COLO829 (cell line): ENCODE results near the gene THBS2.

Experiments used
- DNase-seq: peaks from one replicate; pipeline ENCODE4 v3.0.0; 2012; ENCODE audit warnings: low spot score

The THBS2 gene

DNA sequence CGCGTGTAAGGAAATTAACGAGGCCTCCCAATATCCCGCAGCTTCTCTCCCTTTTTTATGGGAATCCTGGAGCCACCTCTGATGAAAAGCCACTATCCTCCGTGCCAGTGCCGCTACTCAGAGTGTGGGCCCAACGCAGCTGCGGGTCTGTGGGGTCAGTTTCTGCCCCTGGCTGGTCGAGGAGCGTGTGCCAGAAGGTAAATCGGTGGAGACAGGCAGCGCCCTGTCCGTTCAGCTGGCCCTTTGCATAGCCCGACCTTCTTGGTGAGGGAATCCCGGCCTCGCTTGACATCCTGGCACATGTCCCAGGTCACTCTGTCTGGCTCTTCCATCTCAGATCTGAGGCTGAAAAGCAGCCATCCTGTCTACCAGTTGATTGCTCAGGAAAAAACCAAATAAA is 4.6 kb downstream of the THBS2 start:
- DNase-seq, result no peak

DNA sequence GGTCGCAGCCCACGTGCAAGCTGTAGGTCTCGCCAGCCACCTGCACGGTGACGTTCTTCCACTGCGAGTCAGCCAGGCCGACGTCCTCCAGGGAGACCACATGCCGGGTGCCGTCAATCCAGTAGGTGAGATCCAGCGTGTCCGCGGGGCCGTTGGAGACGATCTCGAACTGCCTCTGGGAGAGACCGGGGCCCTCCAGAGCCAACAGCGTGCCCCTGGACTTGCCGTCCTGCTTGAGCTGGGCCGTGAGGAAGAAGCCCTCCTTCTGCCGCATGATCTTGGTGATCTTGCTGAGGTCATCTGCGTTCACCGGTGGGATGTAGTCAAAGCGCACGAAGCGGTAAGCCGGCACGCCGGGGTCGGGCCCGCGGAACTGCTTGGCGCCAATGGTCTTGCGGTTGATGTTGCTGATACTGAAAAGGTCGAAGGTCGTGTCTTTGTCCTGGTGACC is 5.1 kb downstream of the THBS2 start:
- no peak for DNase-seq

DNA sequence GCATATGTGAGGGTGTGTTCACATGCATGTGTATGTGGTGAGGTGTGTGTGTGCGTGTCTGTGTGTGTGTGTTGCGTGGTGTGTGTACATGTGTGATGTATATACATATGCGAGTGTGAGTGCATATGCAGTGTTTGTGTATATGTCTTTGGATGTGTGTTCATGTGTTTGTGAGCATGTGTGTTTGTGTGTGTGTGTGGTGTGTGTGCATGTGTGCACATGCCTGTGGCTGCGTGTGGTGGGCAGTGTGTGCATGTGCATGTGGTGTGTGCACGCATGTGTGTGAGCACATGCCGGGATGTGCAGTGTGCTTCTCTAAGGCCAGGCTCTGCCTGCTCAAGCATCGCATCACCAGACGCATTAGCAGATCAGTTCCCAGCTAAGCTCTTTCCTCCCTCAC is 5.7 kb downstream of the THBS2 start:
- no peak for DNase-seq

DNA sequence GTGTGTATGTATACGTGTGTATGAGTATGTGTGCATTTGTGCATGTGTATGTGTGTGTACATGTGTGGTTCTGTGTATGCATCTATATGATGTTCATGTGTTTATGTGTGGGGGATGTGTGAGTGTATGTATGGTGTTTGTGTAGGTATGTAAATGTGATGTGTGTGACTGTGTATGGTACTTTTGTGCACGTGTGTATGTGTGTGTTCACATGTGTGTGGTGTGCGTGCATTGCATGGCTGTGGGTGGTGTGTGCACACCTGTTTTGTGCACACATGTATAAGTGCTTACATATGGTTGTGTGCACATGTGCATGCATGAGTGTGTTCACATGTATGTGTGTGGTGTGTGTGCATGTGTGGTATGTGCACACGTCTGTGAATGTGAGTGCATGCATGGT is 6.2 kb downstream of the THBS2 start:
- DNase-seq, result no peak

DNA sequence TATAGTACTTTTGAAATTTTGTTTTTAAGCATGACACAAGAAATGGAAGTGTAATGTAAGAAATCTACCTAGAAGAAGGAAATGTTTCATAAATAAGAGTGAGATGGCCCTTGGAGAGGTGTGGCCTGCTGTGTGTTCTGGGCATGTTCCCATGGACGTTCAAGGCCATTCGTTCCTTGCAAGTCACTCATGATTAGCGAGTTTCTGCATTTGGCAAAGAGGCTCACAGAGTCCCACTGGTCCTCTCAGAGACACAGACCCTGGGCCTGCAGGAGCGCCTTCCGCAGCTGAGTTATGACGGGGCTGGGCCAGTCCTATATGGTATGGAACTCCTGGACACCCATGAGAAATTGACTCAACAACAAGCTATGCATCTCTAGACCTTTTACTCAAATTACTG is 7.2 kb downstream of the THBS2 start:
- no peak for DNase-seq

DNA sequence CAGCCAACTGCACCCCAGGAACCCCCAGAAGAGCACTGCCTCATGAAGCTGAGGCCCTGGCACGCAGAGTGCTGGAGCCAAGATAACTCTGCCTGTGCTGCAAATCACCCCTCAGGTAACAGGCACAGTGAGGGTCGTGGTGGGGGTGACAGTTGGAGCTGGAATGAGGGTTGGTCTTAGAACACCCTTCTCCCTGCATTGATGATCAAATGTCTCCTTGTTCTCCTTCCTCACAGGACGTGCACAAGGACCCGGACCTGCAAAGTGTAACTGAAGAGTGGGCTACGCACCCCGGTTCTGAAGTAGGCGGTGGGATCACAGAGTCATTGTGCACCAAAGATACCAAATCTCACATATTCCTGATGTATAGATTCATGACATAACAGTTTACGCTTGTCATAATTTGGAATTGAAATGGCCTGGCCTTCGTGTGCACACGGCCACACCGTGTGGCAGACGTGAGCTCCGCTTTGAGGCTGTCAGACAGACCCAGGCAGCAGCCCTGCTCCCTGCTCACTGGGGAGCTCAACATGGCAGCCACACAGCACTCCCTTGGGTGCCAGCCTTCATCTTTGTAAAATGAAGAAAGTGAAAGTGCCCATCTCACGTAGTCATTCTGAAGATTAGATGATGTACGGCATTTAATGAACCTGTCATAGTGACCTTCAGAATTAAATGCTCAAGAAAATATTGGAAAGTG is 8.8 kb downstream of the THBS2 start:
- DNase-seq, result no peak

DNA sequence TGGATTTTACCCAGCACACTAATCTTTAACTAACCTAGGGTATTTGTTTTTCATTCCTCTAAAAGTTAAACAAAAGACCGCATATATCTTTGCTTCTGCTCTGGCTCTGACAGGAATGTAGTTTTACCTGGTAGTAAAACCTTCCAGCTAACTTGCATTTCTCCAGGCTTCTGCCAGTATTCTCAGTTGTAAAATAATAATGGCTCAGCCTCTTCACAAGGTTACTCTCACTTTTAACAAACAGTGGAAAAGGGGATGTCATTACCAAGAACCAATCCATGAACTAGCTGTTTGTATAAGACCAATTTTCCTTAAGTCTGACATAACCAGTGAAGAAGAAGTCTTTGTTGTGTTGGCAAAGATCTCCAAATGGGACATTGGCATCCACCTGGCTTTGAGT is 10.0 kb downstream of the THBS2 start:
- no peak for DNase-seq

DNA sequence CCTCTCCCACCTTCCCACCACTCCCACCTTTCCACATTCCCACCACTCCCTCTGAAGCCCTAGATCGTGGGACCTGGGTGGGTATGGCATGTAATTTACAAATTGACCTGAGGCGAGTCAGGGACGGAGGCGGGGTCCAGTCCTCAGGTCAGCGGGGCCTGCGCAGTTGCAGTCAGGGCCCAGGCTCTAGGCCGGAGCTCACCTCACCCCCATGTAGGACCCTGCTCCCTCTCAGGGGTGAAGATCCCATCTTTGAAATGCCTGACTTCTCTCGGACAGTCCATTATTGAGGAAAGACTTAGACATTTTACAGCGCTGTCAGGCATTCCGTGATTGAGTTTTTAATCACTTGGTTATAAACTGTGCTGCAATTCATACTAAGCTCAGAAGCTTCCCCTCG is 10.5 kb downstream of the THBS2 start:
- no peak for DNase-seq

DNA sequence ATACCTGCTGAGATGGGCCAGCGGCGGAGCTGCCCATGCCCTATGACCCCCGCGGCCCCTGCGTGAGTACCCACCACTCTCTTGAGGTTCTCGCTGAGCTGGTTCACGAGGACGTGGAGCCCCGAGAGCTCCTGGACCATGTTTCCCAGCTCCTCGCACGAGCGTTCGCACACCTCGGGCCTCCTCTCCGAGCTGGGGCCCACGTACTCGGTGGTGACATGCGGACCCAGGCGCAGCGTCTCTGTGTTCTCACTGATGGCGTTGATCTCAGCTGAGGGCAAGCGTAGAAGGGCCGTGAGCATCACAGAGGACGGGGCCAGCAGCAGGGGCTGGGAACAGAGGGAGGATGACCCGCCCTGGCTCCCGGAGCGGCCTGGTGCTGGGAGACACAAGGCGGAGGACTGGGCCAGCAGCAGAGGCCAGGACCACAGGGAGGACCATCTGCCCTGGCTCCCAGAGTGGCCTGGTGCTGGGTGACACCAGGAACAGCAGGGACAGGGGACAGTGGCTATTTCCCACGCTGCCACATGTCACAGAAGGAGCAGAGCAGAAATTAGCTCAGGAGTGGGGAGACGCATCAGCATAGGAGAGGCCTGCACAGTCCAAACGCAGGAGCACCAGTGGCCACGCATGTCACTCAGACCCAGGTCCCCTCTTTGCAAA is 11.8 kb downstream of the THBS2 start:
- DNase-seq, result no peak

DNA sequence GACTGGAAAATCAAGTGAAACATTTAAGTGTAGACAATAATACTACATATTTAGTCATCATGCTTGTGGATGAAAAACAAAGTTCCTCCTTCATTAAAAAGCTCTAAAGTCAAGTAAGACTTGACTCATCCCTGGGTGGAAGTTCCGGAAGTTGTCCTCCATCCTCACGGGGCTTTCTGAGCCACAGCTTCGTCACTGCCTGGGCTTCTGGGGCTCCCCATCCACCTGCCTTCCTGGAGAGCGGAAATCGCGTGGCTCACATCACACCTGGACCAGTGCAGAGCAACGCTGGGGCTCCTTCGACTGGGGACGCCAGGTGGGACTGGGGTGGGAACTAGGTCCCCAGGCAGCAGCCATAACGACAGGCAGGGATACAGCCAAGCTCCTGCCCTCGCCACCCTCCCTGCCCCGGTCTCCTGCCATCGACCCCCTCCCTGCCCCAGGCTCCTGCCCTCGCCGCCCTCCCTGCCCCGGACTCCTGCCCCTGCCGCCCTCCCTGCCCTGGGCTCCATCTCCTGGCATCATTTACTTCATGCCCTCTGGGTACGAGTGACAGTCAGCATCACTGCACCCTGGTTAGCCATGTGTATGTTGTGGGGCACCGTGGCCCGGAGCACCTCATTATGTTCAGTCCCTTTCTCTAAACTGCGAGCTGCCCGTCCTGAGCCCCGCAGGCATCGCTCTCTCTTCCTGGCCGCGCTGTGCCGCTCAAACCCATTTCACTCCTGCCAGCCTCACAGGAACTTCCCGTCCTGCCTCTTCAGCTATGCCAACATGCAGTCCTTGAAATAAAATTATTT is 12.9 kb downstream of the THBS2 start:
- DNase-seq, result no peak

DNA sequence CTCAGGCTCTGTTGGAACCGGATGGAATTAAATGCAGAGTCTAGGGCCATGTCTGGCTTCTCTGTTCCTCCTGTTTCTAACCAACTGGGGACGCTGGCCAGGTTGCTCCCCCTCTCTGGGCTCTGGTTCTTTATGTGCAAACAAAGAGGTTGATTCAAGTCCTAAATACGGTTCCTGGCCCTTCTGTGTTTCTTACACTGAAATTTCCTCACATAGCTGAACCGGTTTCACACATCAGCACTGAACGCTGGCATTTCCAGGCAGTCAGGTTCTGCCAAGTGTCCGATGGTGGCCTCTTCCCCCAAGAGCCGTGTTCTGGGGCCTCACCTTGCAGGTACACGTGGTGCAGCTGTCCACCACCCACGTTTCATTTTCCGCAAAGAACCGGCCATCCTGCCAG is 13.5 kb downstream of the THBS2 start:
- no peak for DNase-seq

DNA sequence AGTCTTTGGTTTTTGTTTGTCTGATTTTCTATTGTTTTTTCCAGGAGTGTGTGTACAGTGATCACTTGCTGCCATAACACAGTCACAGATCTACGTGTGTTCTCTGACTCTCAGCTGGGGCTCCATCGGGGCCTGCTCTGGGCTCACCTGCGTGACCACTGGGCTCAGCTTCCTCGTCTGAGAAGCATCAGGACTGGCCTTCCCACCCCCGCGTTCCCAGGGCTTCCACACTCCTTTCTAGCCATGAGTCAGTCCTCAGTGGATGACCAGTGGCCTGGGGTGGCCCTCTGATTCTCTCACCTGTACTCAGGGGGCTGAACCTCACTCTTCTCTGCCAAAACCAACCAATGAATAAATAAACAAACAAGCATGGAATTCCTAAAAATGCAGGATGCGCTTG is 14.5 kb downstream of the THBS2 start:
- DNase-seq, result no peak

DNA sequence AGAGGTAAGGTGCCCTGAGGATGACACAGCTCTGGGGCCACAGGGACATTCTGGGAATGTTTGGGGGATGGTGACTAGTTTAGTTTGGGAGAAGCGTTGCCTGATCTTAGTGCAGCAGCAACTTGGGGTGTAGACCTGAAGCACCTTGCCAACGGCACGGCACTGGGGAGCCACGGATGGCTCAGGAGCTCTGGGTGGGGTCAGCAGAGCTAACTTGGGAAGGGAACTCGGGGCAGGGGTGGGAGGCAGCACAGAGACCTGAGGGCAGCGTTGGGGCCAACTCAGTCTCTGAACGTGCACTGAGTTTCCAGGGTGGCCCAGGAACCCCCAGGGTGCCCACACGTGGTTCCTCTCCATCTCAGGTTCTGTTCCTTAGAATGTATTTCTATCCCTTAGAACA is 14.9 kb downstream of the THBS2 start:
- DNase-seq, result no peak

DNA sequence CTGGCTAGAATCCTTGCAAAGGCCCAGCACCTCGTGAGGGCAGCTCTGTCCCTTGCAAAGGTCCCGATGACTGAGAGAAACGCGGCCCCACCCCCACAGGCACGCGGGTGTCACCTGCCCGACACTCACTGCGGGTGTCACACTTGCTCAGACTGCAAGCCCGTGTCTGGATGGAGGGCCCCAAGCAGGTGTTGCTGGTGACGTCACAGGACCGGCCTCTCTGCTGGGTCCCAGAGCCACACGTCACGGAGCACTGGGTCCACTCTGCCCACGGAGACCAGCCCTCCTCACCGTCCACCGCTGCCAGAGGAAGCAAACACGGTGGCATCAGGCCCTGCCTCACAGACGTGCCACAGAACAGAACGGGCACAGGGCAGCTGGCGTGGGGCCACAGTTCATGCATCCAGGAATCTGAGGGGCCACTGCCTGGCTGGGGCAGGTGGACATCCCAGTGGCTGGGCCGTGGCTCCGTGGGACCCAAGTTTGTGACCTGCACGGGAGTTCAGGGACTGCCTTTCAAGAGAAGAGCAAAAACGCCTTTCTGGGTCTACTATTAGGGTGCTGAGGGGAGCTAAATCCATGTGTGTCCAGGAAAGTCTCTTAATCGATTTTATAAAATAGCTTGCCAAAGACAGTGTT is 16.0 kb downstream of the THBS2 start:
- DNase-seq, result no peak

DNA sequence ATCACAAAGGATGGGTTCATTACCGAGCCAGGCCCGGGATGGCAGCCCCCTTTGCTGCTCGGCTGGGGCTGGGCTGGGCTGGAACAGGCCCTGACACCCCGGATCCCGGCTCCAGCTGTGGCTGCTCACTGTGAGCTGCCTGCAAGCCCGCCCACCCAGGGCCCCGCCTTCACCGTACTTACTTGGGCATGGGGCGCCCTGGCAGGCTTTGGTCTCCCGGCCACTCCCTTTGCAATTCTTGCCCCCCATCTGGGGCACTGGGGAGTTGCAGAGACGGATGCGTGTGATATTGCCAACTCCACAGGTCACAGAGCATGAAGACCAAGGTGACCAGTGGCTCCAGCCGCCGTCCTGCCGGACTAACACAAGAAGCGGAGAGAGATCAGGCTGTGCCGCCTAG is 16.7 kb downstream of the THBS2 start:
- no peak for DNase-seq

DNA sequence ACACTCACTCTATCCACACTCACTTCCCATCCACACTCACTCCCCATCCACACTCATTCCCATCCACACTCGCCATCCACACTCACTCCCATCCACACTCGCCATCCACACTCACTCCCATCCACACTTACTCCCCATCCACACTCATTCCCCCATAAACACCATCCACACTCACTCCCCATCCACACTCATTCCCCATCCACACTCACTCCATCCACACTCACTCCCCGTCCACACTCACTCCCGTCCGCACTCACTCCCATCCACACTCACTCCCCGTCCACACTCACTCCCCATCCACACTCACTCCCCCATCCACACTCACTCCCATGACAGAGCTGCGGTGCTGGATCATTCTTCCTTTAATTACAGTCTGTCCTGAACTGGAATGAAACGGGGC is 17.1 kb downstream of the THBS2 start:
- no peak for DNase-seq

DNA sequence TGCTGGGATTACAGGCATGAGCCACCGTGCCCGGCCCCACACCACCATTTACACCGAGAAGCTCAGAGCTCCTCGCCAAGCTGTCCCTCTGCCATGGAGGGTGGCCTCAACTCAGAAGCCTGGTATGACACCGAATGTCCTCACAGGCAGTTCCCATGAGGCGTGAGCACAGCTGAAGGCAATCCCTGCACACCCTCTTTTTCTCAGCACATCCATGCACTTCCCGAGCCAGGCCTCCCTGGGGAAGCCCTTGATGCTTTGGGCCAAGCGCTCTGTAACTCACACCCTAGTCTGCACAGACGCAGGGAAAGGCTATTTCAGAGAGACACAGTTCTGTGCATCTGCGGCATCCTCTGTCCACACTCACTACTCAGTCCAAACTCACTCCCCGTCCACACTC is 18.4 kb downstream of the THBS2 start:
- DNase-seq, result no peak

DNA sequence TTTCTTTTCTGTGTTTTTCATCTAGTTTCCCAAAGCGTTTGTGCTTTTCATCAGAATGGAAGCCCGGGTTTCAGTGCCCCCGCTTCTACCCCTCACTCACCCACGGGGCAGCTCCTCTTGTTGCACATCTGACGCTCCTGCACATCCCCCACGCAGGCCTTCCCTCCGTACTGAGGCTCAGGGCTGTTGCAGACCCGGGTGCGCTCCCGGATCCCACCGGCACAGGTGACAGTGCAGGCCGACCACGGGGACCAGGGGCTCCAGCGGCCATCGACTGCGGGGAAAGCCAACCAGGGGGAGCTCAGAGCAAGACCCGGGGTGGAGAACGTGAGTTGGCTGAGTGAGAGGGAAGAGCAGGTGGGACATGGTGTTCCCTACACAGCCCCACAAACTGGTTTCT is 19.0 kb downstream of the THBS2 start:
- no peak for DNase-seq

DNA sequence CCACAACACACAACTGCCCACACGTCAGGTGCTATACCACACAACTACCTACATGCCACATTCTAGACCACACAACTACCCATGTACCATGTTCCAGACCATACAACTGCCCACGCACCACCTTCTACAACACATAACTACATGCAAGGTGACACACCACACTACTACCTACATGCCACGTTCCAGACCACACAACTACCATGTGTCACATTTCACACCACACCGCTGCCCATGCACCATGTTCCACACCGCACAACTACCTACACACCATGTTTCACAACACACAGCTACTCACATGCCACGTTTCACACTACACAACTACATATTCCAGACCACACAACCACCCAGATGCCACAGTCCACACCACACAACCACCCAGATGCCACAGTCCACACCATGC is 19.8 kb downstream of the THBS2 start:
- DNase-seq, result no peak

DNA sequence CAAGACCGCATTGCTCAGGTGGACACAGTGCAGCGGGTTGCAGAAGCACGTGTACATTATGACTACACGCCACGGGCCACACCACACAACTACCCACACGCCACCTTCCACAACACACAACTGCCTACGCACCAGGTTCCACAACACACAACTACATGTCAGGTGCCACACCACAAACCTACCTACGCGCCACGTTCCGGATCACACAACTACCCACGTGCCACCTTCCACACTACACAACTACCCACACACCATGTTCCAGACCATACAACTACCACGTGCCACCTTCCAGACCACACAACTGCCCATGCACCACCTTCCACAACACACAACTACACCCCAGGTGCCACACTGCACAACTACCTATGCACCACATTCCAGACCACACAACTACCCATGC is 20.5 kb downstream of the THBS2 start:
- DNase-seq, result no peak

DNA sequence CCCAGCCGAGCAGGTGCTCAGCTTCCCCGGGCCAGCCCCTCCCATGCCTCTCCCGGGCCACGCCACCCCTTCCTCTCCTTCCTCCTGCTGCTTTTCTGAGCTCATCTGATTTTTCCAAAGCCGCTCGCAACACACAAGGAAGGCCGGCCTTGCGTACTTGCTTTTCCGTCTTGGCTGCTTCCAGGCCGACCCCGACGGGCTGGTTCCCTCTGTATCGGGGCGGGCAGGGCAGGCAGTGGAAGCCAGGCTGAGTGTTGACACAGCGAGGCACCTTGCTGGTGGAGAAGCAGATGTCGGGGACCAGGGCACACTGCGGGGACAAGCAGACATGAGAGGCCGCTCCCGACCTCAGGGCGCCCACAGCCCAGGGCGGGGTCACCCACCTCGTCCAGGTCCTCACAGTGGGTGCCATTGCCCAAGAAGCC is 21.1 kb downstream of the THBS2 start:
- no peak for DNase-seq

DNA sequence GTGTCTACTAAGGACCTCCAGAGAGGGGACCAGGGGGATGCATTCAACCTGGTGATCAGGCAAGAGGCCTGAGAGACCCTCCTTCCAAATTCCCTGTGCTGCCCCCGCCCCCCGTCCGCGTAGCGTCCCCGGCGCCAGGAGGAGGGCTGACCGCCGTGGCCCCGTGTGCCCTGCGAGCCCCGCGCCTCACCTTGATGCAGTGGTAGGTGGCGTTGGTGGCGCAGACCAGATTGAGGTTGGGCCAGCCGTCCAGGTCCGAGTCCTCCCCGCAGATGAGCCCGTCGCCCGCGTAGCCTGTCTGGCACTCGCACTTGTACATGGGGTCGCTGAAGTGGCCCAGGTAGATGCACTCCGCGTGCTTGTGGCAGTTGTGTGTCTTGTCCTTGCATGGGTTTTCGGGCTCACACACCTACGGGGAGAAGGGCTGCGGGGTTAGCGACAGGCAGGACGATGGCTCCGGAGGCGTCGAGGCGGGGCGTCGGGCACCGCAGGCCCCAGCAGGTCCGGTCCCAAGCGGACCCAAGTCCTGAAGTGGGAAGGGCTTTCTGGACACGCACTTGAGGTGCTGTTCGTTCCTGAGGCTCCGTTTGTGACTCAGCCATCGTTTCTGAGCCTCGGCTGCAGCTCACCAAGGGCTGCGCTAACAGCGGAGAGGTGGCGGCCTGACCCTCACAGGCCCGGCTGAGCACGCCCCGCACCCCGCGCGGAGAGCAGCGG is 21.7 kb downstream of the THBS2 start:
- DNase-seq, result no peak
